ENCODE results near the gene ATAT1.

Gene ATAT1

GRCh38 chr6:30615958-30616810 is 10.5 kb upstream of the ATAT1 start:
- Histone ChIP-seq H3K4me3 (ENCODE audit: low read length) (peak overlapping the region; percentile 92), H3K27ac (ENCODE audit: low read length) (peak overlapping the region; percentile 87), H3K4me2 (ENCODE audit: low read length) (peak overlapping the region; percentile 99), H3K79me2 (ENCODE audit: low read length) (peaks cover 76% of the 10 kb centered on the region), H3K4me1 (ENCODE audit: low read length) (peaks cover 27% of the 10 kb centered on the region), H2AFZ (ENCODE audit: low read depth, low read length) (no peak overlapping the region), H3K36me3 (replicated peaks; ENCODE audit: low read depth, low read length) (peaks cover 51% of the 10 kb centered on the region), H3K27me3 (ENCODE audit: low read depth, low read length) (no peaks in the 10 kb centered on the region), H4K20me1 (ENCODE audit: insufficient read depth, low read length) (peaks cover 19% of the 10 kb centered on the region), H3K9ac (ENCODE audit: low read length) (peak overlapping the region; percentile 100), H3K9me3 (ENCODE audit: insufficient read depth, low read length) (no peaks in the 10 kb centered on the region)
- TF ChIP-seq EZH2phosphoT487 (IDR thresholded peaks at IDR 0.05; ENCODE audit: low read depth) (no peak), CTCF (IDR thresholded peaks at IDR 0.05; ENCODE audit: low read depth, low read length) (no peak)

- H4K20me1 ChIP-seq (ENCODE audit: insufficient read depth, low read length): peaks cover 19% of the 10 kb centered on the region
- no peak for TF ChIP-seq EZH2phosphoT487 (IDR thresholded peaks at IDR 0.05; ENCODE audit: low read depth)
- no peak for TF ChIP-seq CTCF (IDR thresholded peaks at IDR 0.05; ENCODE audit: low read depth, low read length)
- peak within 1 kb of the TSS; percentile 95 for H3K4me3 ChIP-seq (ENCODE audit: low read length)
- peaks cover 68% of the 10 kb centered on the region for H3K79me2 ChIP-seq (ENCODE audit: low read length)
- H3K36me3 ChIP-seq (replicated peaks; ENCODE audit: low read depth, low read length): peaks cover 48% of the 10 kb centered on the region
- H3K27ac ChIP-seq (ENCODE audit: low read length): peak within 1 kb of the TSS; percentile 91
- H3K4me2 ChIP-seq (ENCODE audit: low read length): peak within 1 kb of the TSS; percentile 99
- peak within 1 kb of the TSS; percentile 100 for H3K9ac ChIP-seq (ENCODE audit: low read length)
- 0 out of 2 replicates have a peak within 1 kb of the TSS, but pooled peaks have one; percentile 60 for H2AFZ ChIP-seq (ENCODE audit: low read depth, low read length)
- H3K9me3 ChIP-seq (ENCODE audit: insufficient read depth, low read length): no peaks in the 10 kb centered on the region
- H3K27me3 ChIP-seq (ENCODE audit: low read depth, low read length): no peaks in the 10 kb centered on the region
- peaks cover 27% of the 10 kb centered on the region for H3K4me1 ChIP-seq (ENCODE audit: low read length)
Measured at GRCh38 chr6:30616811-30617564, 9.7 kb upstream of the ATAT1 start, which contains the start of gene PPP1R10. Gene PPP1R10 (minus strand): TSS chr6:30617243. CDS start chr6:30609944, 7,299 bp downstream.

GRCh38 chr6:30617565-30618269 is 9.0 kb upstream of the ATAT1 start, which contains the start of gene MRPS18B:
Gene MRPS18B (plus strand): TSS chr6:30617840. CDS start chr6:30617866, 26 bp downstream.
- no peak for TF ChIP-seq CTCF (IDR thresholded peaks at IDR 0.05; ENCODE audit: low read depth, low read length)
- no peak for TF ChIP-seq EZH2phosphoT487 (IDR thresholded peaks at IDR 0.05; ENCODE audit: low read depth)
- peak within 1 kb of the TSS; percentile 99 for H3K4me2 ChIP-seq (ENCODE audit: low read length)
- peaks cover 17% of the 10 kb centered on the region for H4K20me1 ChIP-seq (ENCODE audit: insufficient read depth, low read length)
- peak within 1 kb of the TSS; percentile 91 for H3K27ac ChIP-seq (ENCODE audit: low read length)
- peak within 1 kb of the TSS; percentile 95 for H3K4me3 ChIP-seq (ENCODE audit: low read length)
- H3K9ac ChIP-seq (ENCODE audit: low read length): peak within 1 kb of the TSS; percentile 100
- H3K4me1 ChIP-seq (ENCODE audit: low read length): peaks cover 27% of the 10 kb centered on the region
- H3K27me3 ChIP-seq (ENCODE audit: low read depth, low read length): no peaks in the 10 kb centered on the region
- H2AFZ ChIP-seq (ENCODE audit: low read depth, low read length): 0 out of 2 replicates have a peak within 1 kb of the TSS, but pooled peaks have one; percentile 60
- peaks cover 65% of the 10 kb centered on the region for H3K79me2 ChIP-seq (ENCODE audit: low read length)
- no peaks in the 10 kb centered on the region for H3K9me3 ChIP-seq (ENCODE audit: insufficient read depth, low read length)
- peaks cover 45% of the 10 kb centered on the region for H3K36me3 ChIP-seq (replicated peaks; ENCODE audit: low read depth, low read length)

Data from OCI-LY3 (cell line).